ENCODE data around the gene CACNA1D. TPM values are rescaled to one million over a fixed set of nuclear protein-coding genes. Genes with fewer than 3 reads are reported as not detected.

CACNA1D gene
- total and polyA plus RNA-seq, 2 donors (not counting 3 experiments of a cell fraction or from before 2014, with no cell fraction given): 0.06 TPM; not detected in 1

DNA sequence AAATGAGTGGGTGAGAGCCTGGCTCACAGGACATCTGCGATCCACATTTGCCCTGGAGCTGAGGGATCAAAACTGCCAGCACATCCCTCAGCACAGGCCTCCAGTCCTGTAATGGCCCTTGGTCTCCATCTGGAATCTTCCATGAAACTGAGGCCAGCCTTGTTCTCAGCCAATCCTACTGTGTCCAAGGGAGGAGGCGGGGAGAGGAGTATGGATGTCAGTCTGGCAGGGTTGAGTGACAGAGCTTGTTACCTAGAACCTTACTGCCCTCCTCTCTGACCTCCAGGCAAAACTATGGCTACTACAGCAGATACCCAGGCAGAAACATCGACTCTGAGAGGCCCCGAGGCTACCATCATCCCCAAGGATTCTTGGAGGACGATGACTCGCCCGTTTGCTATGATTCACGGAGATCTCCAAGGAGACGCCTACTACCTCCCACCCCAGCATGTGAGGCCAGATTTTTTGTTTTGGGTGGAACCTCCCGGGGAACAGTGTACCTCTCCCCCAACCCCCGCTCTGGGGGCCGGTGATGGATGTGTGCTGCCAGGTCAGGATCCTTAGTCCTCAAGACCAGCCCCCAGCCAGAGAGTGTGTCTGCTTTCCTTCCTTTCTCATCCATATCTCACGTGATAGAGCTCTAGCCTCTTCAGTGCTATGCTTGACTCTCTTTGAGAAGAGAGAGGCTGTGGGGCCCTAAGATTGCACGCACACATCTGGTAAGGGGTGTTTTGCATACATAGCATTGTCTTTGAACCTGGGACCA is 310.5 kb downstream of the CACNA1D start:
- no peaks in the 10 kb centered on the region for H3K9me1 ChIP-seq (replicated peaks; ENCODE audit: control insufficient read depth, extremely low read depth, insufficient read depth, low read length)
- H3K27me3 ChIP-seq (ENCODE audit: control insufficient read depth in 2 of 2, insufficient read depth in 2 of 2, low read length in 2 of 2): no peaks in the 10 kb centered on the region
- H3K4me3 ChIP-seq (replicated peaks in 1 of 3; ENCODE audit: insufficient read depth in 1 of 3, low read depth in 1 of 3, low read length in 3 of 3): no peak overlapping the region
- ChIA-PET POLR2A (no interaction called here), CTCF (no interaction called here)
- no peaks in the 10 kb centered on the region for H4K20me1 ChIP-seq (replicated peaks; ENCODE audit: control insufficient read depth, extremely low read depth, insufficient read depth, low read length)
- FAIRE-seq (no peak), DNase-seq (ENCODE audit: low read depth, low spot score) (no peak)
- no peaks in the 10 kb centered on the region for H3K4me1 ChIP-seq (ENCODE audit: control insufficient read depth, extremely low read depth, insufficient read depth, low read length)
- no peak overlapping the region for H3K4me2 ChIP-seq (ENCODE audit: insufficient read depth, low read length)
- no peaks in the 10 kb centered on the region for H3K79me2 ChIP-seq (ENCODE audit: control insufficient read depth, insufficient read depth, low read length)
- intact Hi-C loops (cut with micrococcal nuclease) (no loop called here), dilution Hi-C loops (cut with MboI; ENCODE audit: extremely low pct_ligation_motif_present, low sequenced_read_pairs) (no loop called here)
- no peak overlapping the region for H2AFZ ChIP-seq (ENCODE audit: low read depth, low read length)
- H3K9me3 ChIP-seq (replicated peaks; ENCODE audit: control insufficient read depth, insufficient read depth, low read length): no peaks in the 10 kb centered on the region
- no peak overlapping the region for H3K9ac ChIP-seq (replicated peaks; ENCODE audit: extremely low read depth, insufficient read depth, low read length)
- H3K36me3 ChIP-seq (ENCODE audit: control insufficient read depth in 2 of 2, extremely low read depth in 1 of 2, insufficient read depth in 2 of 2, low read length in 2 of 2): no peaks in the 10 kb centered on the region
- BruUV-seq (replicated peaks): no TSS peak
- no peak for TF ChIP-seq FOS (IDR thresholded peaks at IDR 0.05; ENCODE audit: borderline replicate concordance, insufficient read depth, low read length)
- no peak for TF ChIP-seq JUN (IDR thresholded peaks at IDR 0.05; ENCODE audit: borderline replicate concordance, insufficient read depth, insufficient read length, low read depth)
- TF ChIP-seq, protein P1, sequence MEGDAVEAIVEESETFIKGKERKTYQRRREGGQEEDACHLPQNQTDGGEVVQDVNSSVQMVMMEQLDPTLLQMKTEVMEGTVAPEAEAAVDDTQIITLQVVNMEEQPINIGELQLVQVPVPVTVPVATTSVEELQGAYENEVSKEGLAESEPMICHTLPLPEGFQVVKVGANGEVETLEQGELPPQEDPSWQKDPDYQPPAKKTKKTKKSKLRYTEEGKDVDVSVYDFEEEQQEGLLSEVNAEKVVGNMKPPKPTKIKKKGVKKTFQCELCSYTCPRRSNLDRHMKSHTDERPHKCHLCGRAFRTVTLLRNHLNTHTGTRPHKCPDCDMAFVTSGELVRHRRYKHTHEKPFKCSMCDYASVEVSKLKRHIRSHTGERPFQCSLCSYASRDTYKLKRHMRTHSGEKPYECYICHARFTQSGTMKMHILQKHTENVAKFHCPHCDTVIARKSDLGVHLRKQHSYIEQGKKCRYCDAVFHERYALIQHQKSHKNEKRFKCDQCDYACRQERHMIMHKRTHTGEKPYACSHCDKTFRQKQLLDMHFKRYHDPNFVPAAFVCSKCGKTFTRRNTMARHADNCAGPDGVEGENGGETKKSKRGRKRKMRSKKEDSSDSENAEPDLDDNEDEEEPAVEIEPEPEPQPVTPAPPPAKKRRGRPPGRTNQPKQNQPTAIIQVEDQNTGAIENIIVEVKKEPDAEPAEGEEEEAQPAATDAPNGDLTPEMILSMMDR (IDR thresholded peaks at IDR 0.05; ENCODE audit: extremely low read depth in 1 of 2, insufficient read depth in 1 of 2, low read depth in 1 of 2, low read length in 2 of 2): no peak
- TF ChIP-seq GATA2 (IDR thresholded peaks at IDR 0.05; ENCODE audit: insufficient read depth, insufficient read length, low read depth, low read length): no peak
- no peak overlapping the region for H3K27ac ChIP-seq (ENCODE audit: insufficient read depth, low read depth, low read length)
